GM21360 (cell line): Measurements from ENCODE around the gene FBXW4.
A peak's percentile ranks its signal among the peaks of the same experiment; 100 is the strongest.

Experiments used
- ATAC-seq: cut with Tn5 transposase; IDR thresholded peaks from one replicate; pipeline ENCODE4 v1.9.1; 2021; ENCODE audit warnings: mild to moderate bottlenecking, moderate library complexity; ENCODE audit not compliant: unreplicated experiment

The FBXW4 gene

GRCh38 chr10:101694674-101695403, at the start of gene FBXW4:
TSS of gene FBXW4 (minus strand) at chr10:101695170. CDS start at chr10:101695105, 65 bp downstream.
- ATAC-seq = peak; percentile 61

GRCh38 chr10:101744267-101744666, 49.3 kb upstream of the FBXW4 start:
- ATAC-seq = no peak

GRCh38 chr10:101741938-101742337, 47.0 kb upstream of the FBXW4 start:
- ATAC-seq = no peak

GRCh38 chr10:101736666-101737065, 41.7 kb upstream of the FBXW4 start:
- no peak for ATAC-seq

GRCh38 chr10:101732096-101732495, 37.1 kb upstream of the FBXW4 start:
- ATAC-seq = no peak

- ATAC-seq = no peak
Measured at GRCh38 chr10:101726115-101726387, 31.1 kb upstream of the FBXW4 start.

GRCh38 chr10:101725296-101726114, 30.5 kb upstream of the FBXW4 start:
- ATAC-seq = no peak

- no peak for ATAC-seq
Measured at GRCh38 chr10:101724446-101724845, 29.5 kb upstream of the FBXW4 start.

GRCh38 chr10:101723176-101723575, 28.2 kb upstream of the FBXW4 start:
- ATAC-seq = no peak

- no peak for ATAC-seq
Measured at GRCh38 chr10:101721806-101722205, 26.8 kb upstream of the FBXW4 start.

- no peak for ATAC-seq
Measured at GRCh38 chr10:101720606-101721230, 25.7 kb upstream of the FBXW4 start.

GRCh38 chr10:101718690-101719275, 23.8 kb upstream of the FBXW4 start:
- no peak for ATAC-seq

GRCh38 chr10:101716891-101717659, 22.1 kb upstream of the FBXW4 start:
- ATAC-seq = no peak

GRCh38 chr10:101712997-101713396, 18.0 kb upstream of the FBXW4 start:
- no peak for ATAC-seq

- ATAC-seq = no peak
Measured at GRCh38 chr10:101710793-101711192, 15.8 kb upstream of the FBXW4 start.

- no peak for ATAC-seq
Measured at GRCh38 chr10:101710059-101710695, 15.2 kb upstream of the FBXW4 start.

GRCh38 chr10:101709359-101710058, 14.5 kb upstream of the FBXW4 start:
- ATAC-seq = no peak

GRCh38 chr10:101708870-101709269, 13.9 kb upstream of the FBXW4 start:
- no peak for ATAC-seq

GRCh38 chr10:101708073-101708472, 13.1 kb upstream of the FBXW4 start:
- no peak for ATAC-seq

GRCh38 chr10:101704331-101704730, 9.4 kb upstream of the FBXW4 start:
- ATAC-seq = no peak
